GM19372 (cell line): ENCODE data around the gene PHETA2.

Experiments used
- ATAC-seq: cut with Tn5 transposase; IDR thresholded peaks from one replicate; pipeline ENCODE4 v1.9.1; 2021; ENCODE audit warnings: mild to moderate bottlenecking, low read depth, moderate library complexity; ENCODE audit not compliant: unreplicated experiment

PHETA2 gene

GRCh38 chr22:42074132-42074811 is at the start of gene PHETA2:
TSS of gene PHETA2 (plus strand) at chr22:42074248. CDS start at chr22:42077294, 3,046 bp downstream.
- no peak for ATAC-seq

- no peak for ATAC-seq
Measured at GRCh38 chr22:42025421-42025820, 48.6 kb upstream of the PHETA2 start.

- ATAC-seq: no peak
Measured at GRCh38 chr22:42026705-42027104, 47.3 kb upstream of the PHETA2 start.

GRCh38 chr22:42033263-42034181 is 40.5 kb upstream of the PHETA2 start:
- no peak for ATAC-seq

- no peak for ATAC-seq
Measured at GRCh38 chr22:42035256-42035655, 38.8 kb upstream of the PHETA2 start.

GRCh38 chr22:42039271-42039670 is 34.8 kb upstream of the PHETA2 start:
- ATAC-seq: no peak

- no peak for ATAC-seq
Measured at GRCh38 chr22:42041784-42042183, 32.3 kb upstream of the PHETA2 start.

GRCh38 chr22:42050641-42051180 is 23.3 kb upstream of the PHETA2 start:
- ATAC-seq: no peak

- no peak for ATAC-seq
Measured at GRCh38 chr22:42052765-42053164, 21.3 kb upstream of the PHETA2 start.

- ATAC-seq: no peak
Measured at GRCh38 chr22:42056757-42057511, 17.1 kb upstream of the PHETA2 start.

GRCh38 chr22:42060489-42060888 is 13.6 kb upstream of the PHETA2 start:
- ATAC-seq: no peak

- ATAC-seq: no peak
Measured at GRCh38 chr22:42061041-42061440, 13.0 kb upstream of the PHETA2 start.

- no peak for ATAC-seq
Measured at GRCh38 chr22:42062506-42063170, 11.4 kb upstream of the PHETA2 start.

- ATAC-seq: no peak
Measured at GRCh38 chr22:42064629-42065028, 9.4 kb upstream of the PHETA2 start.

GRCh38 chr22:42065438-42066125 is 8.5 kb upstream of the PHETA2 start:
- ATAC-seq: no peak

- no peak for ATAC-seq
Measured at GRCh38 chr22:42066126-42066761, 7.8 kb upstream of the PHETA2 start.

- no peak for ATAC-seq
Measured at GRCh38 chr22:42066937-42067336, 7.1 kb upstream of the PHETA2 start.

- ATAC-seq: no peak
Measured at GRCh38 chr22:42067671-42068251, 6.3 kb upstream of the PHETA2 start.

GRCh38 chr22:42068291-42068690 is 5.8 kb upstream of the PHETA2 start:
- ATAC-seq: no peak
